ENCODE data around the gene B3GNT9. TPM values are rescaled to one million over a fixed set of nuclear protein-coding genes. Genes with fewer than 3 reads are reported as not detected.
"Not testable (repeated sequence)": the region's sequence is repeated elsewhere in the genome, so short reads cannot be mapped to it uniquely, and the experiment has no call there.

Gene B3GNT9
- total RNA-seq, 1 experiment from 2014 or later = 4.0 TPM

DNA sequence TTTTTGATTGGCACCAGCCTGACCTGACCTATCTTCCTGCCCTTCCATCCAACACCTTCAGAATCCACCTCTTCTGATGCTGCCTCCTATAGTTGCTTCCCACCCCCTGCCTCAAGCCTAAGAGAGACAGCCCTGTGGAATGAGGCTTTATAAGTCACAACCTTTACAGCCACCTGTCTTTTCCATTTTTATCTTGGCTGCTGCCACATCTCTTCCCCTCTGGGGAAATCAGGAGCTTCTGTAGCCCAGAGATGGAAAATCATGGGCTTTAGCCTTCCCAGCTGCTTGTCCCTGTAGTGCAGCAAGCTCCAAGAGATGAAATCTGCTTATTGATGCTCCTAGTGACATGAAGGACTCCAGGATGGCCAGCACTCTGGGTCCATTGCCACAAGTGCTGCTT, 22.4 kb downstream of the B3GNT9 start:
- H3K27me3 ChIP-seq (ENCODE audit: insufficient read depth, low read depth) = no peaks in the 10 kb centered on the region
- no peak for DNase-seq
- H3F3A ChIP-seq (ENCODE audit: insufficient read depth, low read depth) = no peaks in the 10 kb centered on the region
- ChIA-PET POLR2A (ENCODE audit: unreplicated experiment) (no interaction called here), CTCF (no interaction called here)
- no peak for TF ChIP-seq EZH2 (IDR thresholded peaks at IDR 0.05; ENCODE audit: low read depth)
- TF ChIP-seq, protein P1, sequence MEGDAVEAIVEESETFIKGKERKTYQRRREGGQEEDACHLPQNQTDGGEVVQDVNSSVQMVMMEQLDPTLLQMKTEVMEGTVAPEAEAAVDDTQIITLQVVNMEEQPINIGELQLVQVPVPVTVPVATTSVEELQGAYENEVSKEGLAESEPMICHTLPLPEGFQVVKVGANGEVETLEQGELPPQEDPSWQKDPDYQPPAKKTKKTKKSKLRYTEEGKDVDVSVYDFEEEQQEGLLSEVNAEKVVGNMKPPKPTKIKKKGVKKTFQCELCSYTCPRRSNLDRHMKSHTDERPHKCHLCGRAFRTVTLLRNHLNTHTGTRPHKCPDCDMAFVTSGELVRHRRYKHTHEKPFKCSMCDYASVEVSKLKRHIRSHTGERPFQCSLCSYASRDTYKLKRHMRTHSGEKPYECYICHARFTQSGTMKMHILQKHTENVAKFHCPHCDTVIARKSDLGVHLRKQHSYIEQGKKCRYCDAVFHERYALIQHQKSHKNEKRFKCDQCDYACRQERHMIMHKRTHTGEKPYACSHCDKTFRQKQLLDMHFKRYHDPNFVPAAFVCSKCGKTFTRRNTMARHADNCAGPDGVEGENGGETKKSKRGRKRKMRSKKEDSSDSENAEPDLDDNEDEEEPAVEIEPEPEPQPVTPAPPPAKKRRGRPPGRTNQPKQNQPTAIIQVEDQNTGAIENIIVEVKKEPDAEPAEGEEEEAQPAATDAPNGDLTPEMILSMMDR (conservative IDR thresholded peaks at IDR 0.05) = no peak
- H3K4me2 ChIP-seq = no peak overlapping the region
- no peaks in the 10 kb centered on the region for H3K4me1 ChIP-seq (replicated peaks; ENCODE audit: insufficient read depth)
- no peak overlapping the region for H2AFZ ChIP-seq
- no peaks in the 10 kb centered on the region for H3K9me3 ChIP-seq (ENCODE audit: insufficient read depth, low read depth)
- intact Hi-C loops (cut with micrococcal nuclease; ENCODE audit: unreplicated experiment) = no loop called here
- H3K36me3 ChIP-seq (ENCODE audit: low read depth) = peaks cover 16% of the 10 kb centered on the region; the same call in 1 of the 2 replicates
- no peaks in the 10 kb centered on the region for H3K9me2 ChIP-seq (ENCODE audit: insufficient read depth)
- H3K27ac ChIP-seq = no peak overlapping the region
- H4K20me1 ChIP-seq (ENCODE audit: insufficient read depth) = no peaks in the 10 kb centered on the region
- no TSS peak for BruUV-seq (replicated peaks)
- no peak overlapping the region for H3K4me3 ChIP-seq
- no peaks in the 10 kb centered on the region for H3K79me2 ChIP-seq (ENCODE audit: low read depth)

DNA sequence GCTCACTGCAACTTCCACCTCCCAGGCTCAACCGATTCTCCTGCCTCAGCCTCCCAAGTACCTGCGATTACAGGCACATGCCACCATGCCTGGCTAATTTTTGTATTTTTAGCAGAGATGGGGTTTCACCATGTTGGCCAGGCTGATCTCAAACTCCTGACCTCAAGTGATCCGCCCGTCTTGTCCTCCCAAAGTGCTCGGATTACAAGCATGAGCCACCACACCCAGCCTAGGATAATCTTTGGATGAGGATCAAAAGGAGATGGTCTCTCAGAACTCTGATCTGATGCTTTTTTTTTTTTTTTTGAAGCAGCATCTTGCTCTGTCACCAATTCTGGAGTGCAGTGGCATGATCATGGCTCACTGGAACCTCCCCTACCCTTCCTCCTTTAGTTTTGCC, 28.0 kb downstream of the B3GNT9 start:
- H3K4me2 ChIP-seq; H3K79me2 ChIP-seq (ENCODE audit: low read depth); BruUV-seq (replicated peaks); H2AFZ ChIP-seq; H3K9me2 ChIP-seq (ENCODE audit: insufficient read depth); intact Hi-C loops (cut with micrococcal nuclease; ENCODE audit: unreplicated experiment); H3F3A ChIP-seq (ENCODE audit: insufficient read depth, low read depth); H3K4me3 ChIP-seq; H3K4me1 ChIP-seq (replicated peaks; ENCODE audit: insufficient read depth); CTCF ChIA-PET; H3K9me3 ChIP-seq (ENCODE audit: insufficient read depth, low read depth); H4K20me1 ChIP-seq (ENCODE audit: insufficient read depth); POLR2A ChIA-PET (ENCODE audit: unreplicated experiment); H3K27me3 ChIP-seq (ENCODE audit: insufficient read depth, low read depth); DNase-seq; H3K27ac ChIP-seq: not testable (repeated sequence)
- peaks cover 13% of the 10 kb centered on the region for H3K36me3 ChIP-seq (ENCODE audit: low read depth)

DNA sequence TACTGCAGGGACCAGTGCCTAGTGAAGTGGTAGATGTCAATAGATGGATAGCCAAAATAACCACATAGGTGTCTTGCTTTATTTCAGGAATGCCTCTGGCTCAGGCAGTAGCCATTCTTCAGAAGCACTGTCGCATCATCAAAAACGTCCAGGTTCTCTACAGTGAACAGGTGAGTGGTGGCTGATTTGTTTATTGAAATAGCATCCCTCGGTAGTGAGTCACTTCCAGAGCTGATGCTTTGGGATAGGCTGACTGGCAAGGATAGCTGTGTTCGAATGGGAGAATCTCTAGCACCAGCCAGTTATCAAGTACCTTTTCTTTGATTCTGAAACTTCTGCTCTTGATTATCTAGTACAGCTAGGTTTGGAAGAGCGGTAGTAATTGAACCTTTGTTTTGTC, 30.8 kb downstream of the B3GNT9 start:
- 0 out of 2 replicates have a peak, but pooled peaks cover 3% of the 10 kb centered on the region for H3K4me1 ChIP-seq (replicated peaks; ENCODE audit: insufficient read depth)

DNA sequence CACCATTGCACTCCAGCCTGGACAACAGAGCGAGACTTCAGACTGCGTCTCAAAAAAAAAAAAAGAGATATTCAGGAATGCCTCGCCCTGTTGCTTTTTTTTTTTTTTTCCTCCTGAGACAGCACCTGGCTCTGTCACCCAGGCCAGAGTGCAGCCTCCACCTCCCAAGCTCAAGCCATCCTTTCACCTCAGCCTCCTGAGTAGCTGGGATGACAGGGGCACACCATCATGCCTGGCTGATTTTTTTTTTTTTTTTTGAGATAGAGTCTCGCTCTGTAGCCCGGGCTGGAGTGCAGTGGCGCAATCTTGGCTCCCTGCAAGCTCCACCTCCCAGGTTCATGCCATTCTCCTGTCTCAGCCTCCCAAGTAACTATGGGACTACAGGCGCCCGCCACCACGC, 33.1 kb downstream of the B3GNT9 start:
- Histone ChIP-seq H3K4me3 (no peak overlapping the region), H3K27me3 (ENCODE audit: insufficient read depth, low read depth) (no peaks in the 10 kb centered on the region), H3K79me2 (ENCODE audit: low read depth) (peaks cover 48% of the 10 kb centered on the region), H3K9me2 (ENCODE audit: insufficient read depth) (no peaks in the 10 kb centered on the region), H2AFZ (no peak overlapping the region), H3K27ac (no peak overlapping the region), H3K9me3 (ENCODE audit: insufficient read depth, low read depth) (no peaks in the 10 kb centered on the region), H3F3A (ENCODE audit: insufficient read depth, low read depth) (peaks cover 12% of the 10 kb centered on the region; the same call in 1 of the 2 replicates), H3K4me2 (no peak overlapping the region), H4K20me1 (ENCODE audit: insufficient read depth) (peaks cover 19% of the 10 kb centered on the region; the same call in 1 of the 2 replicates), H3K36me3 (ENCODE audit: low read depth) (peaks cover 6% of the 10 kb centered on the region; the same call in 1 of the 2 replicates), H3K4me1 (replicated peaks; ENCODE audit: insufficient read depth) (peaks cover 20% of the 10 kb centered on the region)
- no TSS peak for BruUV-seq (replicated peaks)
- intact Hi-C loops (cut with micrococcal nuclease; ENCODE audit: unreplicated experiment) = no loop called here
- no peak for DNase-seq
- CTCF ChIA-PET = no interaction called here
- POLR2A ChIA-PET (ENCODE audit: unreplicated experiment) = interaction anchor here (0.7 kb wide), 1 partner anchor 144 kb away, joined by 16 read pairs; no protein-coding TSS in a partner anchor
- TF ChIP-seq EZH2 (IDR thresholded peaks at IDR 0.05; ENCODE audit: low read depth) = no peak
- TF ChIP-seq, protein P1 (conservative IDR thresholded peaks at IDR 0.05) = no peak

More for the DNA sequence above, 30.8 kb downstream of the B3GNT9 start:
- ChIA-PET POLR2A (ENCODE audit: unreplicated experiment) (interaction anchor here (0.6 kb wide), 1 partner anchor 128 kb away, joined by 4 read pairs; no protein-coding TSS in a partner anchor), CTCF (no interaction called here)
- Histone ChIP-seq H3K79me2 (ENCODE audit: low read depth) (peaks cover 25% of the 10 kb centered on the region), H3K27me3 (ENCODE audit: insufficient read depth, low read depth) (no peaks in the 10 kb centered on the region), H4K20me1 (ENCODE audit: insufficient read depth) (peaks cover 8% of the 10 kb centered on the region; the same call in 1 of the 2 replicates), H3K27ac (no peak overlapping the region), H2AFZ (no peak overlapping the region), H3K36me3 (ENCODE audit: low read depth) (peaks cover 13% of the 10 kb centered on the region), H3K9me2 (ENCODE audit: insufficient read depth) (no peaks in the 10 kb centered on the region), H3K4me3 (no peak overlapping the region), H3F3A (ENCODE audit: insufficient read depth, low read depth) (peaks cover 3% of the 10 kb centered on the region; the same call in 1 of the 2 replicates), H3K4me2 (no peak overlapping the region), H3K9me3 (ENCODE audit: insufficient read depth, low read depth) (no peaks in the 10 kb centered on the region)
- BruUV-seq (replicated peaks) = no TSS peak
- no peak for DNase-seq
- intact Hi-C loops (cut with micrococcal nuclease; ENCODE audit: unreplicated experiment) = no loop called here
- no peak for TF ChIP-seq EZH2 (IDR thresholded peaks at IDR 0.05; ENCODE audit: low read depth)
